M059J (cell line): ENCODE data around the gene ULK4. TPM values are rescaled to one million over a fixed set of nuclear protein-coding genes. Genes with fewer than 3 reads are reported as not detected.
A peak's percentile ranks its signal among the peaks of the same experiment; 100 is the strongest.
"Not testable (repeated sequence)": the region's sequence is repeated elsewhere in the genome, so short reads cannot be mapped to it uniquely, and the experiment has no call there.

ENCODE experiments used
- DNase-seq: peaks from one replicate; pipeline ENCODE4 v3.0.0-alpha.2; 2012; ENCODE audit warnings: low read depth
- total RNA-seq: library from RNA; depleted of rRNA; stranded (reverse); fragments of >200 nt; shearing (Covaris generic); gene quantifications from 2 replicates; pipeline ENCODE4 v1.2.3, GENCODE V29; 2014

Gene ULK4
- total RNA-seq, 1 experiment from 2014 or later: 9.1 TPM

DNA sequence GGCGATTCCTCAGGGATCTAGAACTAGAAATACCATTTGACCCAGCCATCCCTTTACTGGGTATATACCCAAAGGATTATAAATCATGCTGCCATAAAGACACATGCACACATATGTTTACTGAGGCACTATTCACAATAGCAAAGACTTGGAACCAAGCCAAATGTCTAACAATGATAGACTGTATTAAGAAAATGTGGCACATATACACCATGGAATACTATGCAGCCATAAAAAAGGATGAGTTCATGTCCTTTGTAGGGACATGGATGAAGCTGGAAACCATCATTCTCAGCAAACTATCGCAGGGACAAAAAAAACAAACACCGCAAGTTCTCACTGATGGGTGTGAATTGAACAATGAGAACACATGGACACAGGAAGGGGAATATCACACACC lies 515.6 kb downstream of the ULK4 start:
- not testable (repeated sequence) for DNase-seq

GRCh38 chr3:41441568-41441967 lies 520.3 kb downstream of the ULK4 start:
- DNase-seq: no peak

- no peak for DNase-seq
These were observed 520.8 kb downstream of the ULK4 start for GRCh38 chr3:41441139-41441538.

DNA sequence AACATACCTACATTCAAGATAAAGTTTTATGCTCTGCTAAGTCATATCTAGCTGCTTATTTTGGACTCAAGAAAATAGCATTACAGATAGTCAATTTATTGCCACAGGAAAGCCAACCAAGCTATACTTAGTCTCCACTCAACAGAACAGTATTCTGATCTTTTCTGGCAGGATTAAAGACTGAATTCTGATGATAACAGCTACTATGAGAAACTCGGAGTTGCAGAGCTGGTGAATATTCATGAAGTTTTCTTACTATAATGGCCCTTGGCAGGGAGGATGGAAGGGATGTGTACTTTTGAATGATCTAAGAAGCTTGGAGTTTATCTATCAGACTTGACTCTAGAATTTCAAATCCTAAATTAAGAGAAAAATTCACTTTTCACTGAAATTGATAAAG lies 524.9 kb downstream of the ULK4 start:
- no peak for DNase-seq

DNA sequence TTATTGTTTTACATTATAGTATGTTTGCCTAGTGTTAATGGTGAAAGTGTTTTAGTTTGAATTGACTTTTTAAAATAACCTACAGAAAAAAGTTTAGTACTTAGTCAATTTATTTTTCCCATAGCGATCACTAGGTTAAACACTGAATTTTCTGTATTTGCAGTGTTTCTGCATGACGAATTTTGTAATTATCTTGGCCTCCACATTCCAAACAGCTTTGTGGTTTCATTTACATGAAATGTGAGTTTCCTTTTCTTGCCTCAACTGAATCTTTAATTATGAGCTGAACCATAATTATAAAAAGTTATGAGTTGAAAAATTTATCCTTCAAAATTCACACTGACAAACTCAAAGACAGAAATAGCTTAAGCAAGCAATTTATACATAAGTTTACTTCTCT lies 527.1 kb downstream of the ULK4 start:
- DNase-seq: peak; percentile 33

DNA sequence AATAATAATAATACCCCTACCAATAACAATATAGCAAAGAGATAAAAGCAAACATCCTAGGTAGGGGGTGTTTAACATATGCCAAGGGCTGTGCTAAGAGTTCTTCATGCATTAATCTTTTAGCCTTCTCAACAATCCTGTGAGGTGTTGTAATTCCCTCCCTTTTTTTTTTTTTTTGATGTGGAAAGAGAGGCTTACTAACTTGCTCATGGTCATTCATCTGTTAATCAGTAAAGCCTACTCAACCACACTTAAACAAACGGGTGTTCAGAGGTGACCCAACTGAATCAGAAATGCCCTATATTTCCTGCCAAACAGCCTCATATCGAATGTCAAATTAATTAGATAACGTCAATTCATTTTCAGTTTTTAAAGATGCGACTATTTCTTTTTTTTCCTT lies 530.5 kb downstream of the ULK4 start:
- DNase-seq: no peak

GRCh38 chr3:41430886-41431285 lies 531.0 kb downstream of the ULK4 start:
- no peak for DNase-seq

DNA sequence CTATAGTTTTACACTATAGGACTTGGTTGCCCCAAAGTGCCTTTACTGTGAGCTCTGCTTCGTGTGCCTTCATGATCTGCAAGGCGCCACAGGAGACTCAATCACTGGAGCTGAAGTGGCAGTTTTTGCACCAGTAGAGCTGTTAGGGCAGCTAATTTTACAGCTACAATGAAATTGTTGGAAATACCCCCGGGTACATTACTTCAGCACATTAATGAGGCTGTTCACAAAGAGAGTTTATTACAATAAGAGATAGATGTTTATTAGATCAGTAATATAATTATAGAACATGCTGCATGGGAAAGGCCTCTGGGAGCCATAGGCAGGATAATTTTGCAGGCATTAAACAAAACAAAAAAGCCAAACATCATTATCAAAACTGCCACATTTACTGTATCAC lies 531.5 kb downstream of the ULK4 start:
- no peak for DNase-seq

DNA sequence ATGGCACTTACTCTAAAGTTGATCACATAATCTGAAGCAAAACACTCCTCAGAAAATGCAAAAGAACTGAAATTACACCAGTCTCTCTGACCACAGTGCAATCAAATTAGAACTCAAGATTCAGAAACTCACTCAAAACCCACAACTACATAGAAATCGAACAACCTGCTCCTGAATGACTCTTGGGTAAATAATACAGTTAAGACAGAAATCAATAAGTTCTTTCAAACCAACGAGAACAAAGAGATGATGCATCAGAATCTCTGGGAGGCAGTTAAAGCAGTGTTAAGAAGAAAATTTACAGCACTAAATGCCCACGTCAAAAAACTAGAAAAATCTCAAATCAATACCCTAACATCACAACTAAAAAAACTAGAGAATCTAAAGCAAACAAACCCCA lies 535.4 kb downstream of the ULK4 start:
- DNase-seq: no peak

DNA sequence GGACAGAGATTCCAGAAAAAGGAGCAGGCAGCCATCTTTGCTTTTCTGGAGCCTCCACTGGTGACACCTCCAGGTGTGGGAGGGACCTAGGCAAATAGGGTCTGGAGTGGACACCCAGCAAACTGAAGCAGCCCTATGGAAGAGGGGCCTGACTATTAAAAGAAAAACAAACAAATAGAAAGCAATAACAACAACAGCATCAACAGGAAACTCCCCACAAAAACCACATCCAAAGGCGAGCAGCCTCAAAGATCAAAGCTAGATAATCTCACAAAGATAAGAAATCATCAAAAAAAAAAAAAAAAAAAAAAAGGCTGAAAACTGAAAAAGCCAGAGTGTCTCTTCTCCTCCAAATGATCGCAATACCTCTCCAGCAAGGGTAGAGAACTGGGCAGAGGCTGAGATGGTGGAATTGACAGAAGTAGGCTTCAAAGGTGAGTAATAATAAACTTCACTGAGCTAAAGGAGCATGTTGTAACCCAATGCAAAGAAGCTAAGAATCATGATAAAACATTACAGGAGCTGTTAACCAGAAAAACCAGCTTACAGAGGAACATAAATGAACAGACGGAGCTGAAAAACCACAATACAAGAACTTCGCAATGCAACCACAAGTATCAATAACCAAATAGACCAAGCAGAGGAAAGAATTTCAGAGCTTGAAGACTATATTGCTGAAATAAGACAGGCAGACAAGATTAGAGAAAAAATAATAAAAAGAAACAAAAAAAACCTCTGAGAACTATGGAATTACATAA lies 537.2 kb downstream of the ULK4 start:
- no peak for DNase-seq

GRCh38 chr3:41419809-41420208 lies 542.1 kb downstream of the ULK4 start:
- no peak for DNase-seq

GRCh38 chr3:41418961-41419691 lies 542.8 kb downstream of the ULK4 start:
- DNase-seq: peak; percentile 90

GRCh38 chr3:41417574-41417973 lies 544.3 kb downstream of the ULK4 start:
- no peak for DNase-seq

GRCh38 chr3:41411065-41411464 lies 550.8 kb downstream of the ULK4 start:
- DNase-seq: no peak

DNA sequence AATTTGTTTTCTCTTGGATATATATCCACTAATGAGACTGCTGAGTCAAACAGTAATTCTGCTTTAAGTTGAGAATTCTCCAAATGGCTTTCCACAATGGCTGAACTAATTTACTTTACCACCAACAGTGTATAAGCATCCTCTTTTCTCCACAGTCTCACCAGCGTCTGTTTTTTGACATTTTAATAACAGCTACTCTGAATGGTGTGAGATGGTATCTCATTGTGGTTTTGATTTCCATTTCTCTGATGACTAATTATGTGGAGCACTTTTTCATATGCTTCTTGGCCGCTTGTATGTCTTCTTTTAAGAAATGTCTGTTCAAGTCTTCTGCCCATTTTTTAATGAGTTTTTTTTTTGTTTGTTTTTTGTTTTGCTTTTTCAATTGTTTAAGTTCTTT lies 556.4 kb downstream of the ULK4 start:
- peak; percentile 73 for DNase-seq

DNA sequence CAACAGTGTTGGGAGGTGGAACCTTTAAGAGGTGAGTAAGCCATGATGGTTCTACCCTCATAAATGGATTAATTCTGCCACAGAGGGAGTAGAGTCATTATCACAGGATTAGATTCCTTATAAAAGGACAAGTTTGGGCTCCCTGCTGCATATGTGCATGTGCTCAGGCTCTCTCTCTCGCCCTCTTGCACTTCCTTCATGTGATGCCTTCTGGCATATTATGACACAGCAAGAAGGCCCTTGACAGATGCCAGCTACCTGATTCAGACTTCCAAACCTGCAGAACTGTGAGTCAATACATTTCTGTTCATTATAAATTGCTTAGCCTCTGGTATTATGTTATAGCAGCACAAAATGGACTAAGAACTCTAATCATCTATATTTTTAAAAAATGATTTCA lies 557.3 kb downstream of the ULK4 start:
- DNase-seq: peak; percentile 57

DNA sequence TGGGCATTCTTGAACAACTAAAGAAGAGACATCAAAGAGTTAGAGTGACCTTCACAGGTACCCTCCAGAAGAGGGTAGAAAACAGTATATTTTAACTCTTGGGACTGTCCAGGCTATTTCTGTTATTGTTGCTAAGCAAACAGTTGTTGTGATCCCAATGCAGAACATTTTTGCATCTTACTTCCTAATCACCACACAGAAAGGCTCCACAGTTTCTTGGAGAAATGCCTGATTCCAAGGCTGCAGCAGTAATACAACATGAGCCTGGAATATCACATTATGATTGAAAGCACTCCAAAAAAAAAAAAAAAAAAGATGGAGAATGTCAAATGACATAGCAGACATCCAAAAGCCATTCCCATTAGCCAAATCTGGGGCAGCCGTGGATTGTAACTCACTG lies 567.0 kb downstream of the ULK4 start:
- DNase-seq: no peak

- DNase-seq: not testable (repeated sequence)
These were observed 591.0 kb downstream of the ULK4 start for GRCh38 chr3:41370765-41371535.

GRCh38 chr3:41370307-41370706 lies 591.6 kb downstream of the ULK4 start:
- DNase-seq: no peak

- DNase-seq: peak; percentile 41
These were observed 592.1 kb downstream of the ULK4 start for GRCh38 chr3:41369838-41370237.

- DNase-seq: no peak
These were observed 595.9 kb downstream of the ULK4 start for GRCh38 chr3:41365973-41366372.

GRCh38 chr3:41364736-41365135 lies 597.2 kb downstream of the ULK4 start:
- DNase-seq: no peak
